GM20431 (cell line): Measurements from ENCODE around the gene SLC6A5.

ENCODE experiments used
- in situ Hi-C: fragments of 300-500 bp; cut with MseI, MboI; formaldehyde crosslinking; loops from one replicate; pipeline ENCODE4 v1.15.0; 2020; ENCODE audit warnings: low sequenced_read_pairs; ENCODE audit not compliant: unreplicated experiment

The SLC6A5 gene

DNA sequence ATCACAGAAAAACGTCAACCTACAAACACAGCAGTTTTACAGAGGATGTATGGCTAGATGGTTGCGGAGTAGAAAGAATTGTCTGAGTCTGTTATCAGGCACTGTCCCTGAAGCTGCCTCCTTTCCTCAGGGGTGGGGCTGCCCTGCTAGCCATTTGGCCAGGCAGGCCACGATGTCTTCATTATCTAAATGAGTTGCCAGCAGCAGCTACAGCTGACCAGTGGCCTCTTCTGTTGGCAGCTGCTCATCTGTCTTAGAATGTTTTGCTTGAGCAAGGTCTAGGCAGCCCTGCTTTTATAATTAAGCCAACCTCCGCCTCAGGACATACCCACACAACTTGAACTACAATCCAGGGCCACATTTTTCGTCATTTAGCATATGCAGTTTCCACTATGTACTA, 17.5 kb downstream of the SLC6A5 start:
- in situ Hi-C loops: loop anchor here (25.0 kb wide), 1 partner anchor 230 kb away; the partner anchor contains the start of gene PRMT3

DNA sequence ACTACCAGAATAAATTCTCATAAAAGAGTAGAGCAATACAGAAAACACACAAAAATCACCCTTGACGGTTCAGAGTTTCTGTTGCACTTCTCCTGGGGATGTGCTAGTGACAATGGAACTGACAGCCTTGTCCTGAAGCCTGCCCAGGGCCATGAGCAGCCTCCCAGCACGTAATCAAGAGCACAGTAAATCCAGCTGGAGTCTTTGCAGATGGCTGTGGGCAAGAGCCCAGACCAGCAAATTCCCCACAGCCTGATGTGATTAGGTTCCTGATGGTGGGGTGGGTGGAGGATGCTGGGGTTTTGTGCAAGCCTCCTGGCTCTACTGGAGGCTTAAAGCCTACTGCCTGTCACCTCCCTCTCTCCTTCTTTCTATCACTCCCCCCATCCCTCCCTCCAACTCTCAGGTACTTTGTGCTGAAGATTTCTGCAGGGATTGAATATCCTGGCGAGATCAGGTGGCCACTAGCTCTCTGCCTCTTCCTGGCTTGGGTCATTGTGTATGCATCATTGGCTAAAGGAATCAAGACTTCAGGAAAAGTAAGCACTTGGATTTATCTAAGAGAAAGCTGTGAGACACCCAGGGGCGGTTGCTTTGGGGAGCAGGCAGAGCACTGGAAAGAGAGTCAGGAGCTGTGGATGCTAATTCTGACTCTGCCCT, 18.1 kb downstream of the SLC6A5 start:
- in situ Hi-C loops: loop anchor here (25.0 kb wide), 1 partner anchor 230 kb away; the partner anchor contains the start of gene PRMT3

- in situ Hi-C loops: loop anchor here (25.0 kb wide), 1 partner anchor 231 kb away; the partner anchor contains the start of gene PRMT3
Observed at GRCh38 chr11:20618083-20618482, 18.7 kb downstream of the SLC6A5 start.

DNA sequence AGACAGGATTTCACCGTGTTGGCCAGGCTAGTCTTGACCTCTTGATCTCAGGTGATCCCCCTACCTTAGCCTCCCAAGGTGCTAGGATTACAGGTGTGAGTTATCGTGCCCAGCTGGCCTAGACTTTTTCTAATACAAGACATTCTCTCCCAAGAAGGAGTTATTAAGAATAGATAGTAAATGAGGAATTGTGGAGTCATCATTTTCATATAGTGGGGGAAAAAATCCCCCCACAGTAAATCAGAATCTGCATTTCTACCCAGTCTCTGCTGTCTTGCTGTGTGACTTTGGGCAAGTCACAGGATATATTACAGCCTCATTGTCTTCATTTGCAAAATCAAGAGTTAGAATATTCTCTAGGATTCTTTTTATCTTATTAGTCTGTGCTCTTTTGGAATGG, 21.6 kb downstream of the SLC6A5 start:
- in situ Hi-C loops: loop anchor here (25.0 kb wide), 1 partner anchor 234 kb away; the partner anchor contains the start of gene PRMT3

DNA sequence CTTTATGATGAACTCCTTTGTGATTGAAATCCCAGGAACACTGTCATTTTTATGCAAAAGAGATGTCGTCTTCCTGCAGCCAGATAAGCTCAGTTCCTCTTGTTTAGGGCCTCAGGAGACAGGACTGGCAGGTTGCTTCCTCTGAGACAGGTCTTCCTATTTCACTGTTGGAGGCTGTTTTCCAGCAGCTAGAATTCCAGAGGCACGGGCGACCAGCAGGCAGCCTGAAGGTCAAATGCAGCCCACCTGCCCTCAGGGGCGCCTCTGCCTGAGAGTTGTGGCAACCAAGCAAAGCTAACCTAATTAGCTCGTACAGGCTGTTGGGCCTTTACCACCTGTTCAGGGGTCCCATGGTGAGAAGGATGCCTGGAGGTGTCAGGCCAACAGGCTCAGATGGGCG, 22.3 kb downstream of the SLC6A5 start:
- in situ Hi-C loops: loop anchor here (25.0 kb wide), 1 partner anchor 234 kb away; the partner anchor contains the start of gene PRMT3

- in situ Hi-C loops: loop anchor here (25.0 kb wide), 1 partner anchor 236 kb away; the partner anchor contains the start of gene PRMT3
Observed at GRCh38 chr11:20623252-20623651, 23.8 kb downstream of the SLC6A5 start.

DNA sequence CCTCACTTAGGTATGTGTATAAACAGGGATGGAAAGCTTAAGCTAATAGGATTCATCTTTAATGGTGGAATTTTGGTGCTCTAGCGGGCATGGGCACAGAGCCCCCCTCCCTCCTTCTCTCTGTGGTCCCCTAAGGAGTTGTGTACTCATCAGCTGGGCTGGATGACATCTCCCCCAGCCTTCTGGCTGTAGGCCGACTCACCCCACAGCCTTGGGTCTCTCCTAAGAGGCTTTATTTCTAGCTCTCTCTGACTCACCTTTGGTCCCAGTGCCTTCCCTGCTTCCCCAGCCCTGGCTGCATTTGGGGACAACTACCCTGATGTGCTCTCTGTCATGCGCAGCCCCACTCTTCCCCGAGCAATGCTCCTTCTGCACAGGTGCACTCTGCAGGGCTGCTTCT, 26.9 kb downstream of the SLC6A5 start:
- in situ Hi-C loops: loop anchor here (25.0 kb wide), 1 partner anchor 1511 kb away; no protein-coding TSS in a partner anchor

DNA sequence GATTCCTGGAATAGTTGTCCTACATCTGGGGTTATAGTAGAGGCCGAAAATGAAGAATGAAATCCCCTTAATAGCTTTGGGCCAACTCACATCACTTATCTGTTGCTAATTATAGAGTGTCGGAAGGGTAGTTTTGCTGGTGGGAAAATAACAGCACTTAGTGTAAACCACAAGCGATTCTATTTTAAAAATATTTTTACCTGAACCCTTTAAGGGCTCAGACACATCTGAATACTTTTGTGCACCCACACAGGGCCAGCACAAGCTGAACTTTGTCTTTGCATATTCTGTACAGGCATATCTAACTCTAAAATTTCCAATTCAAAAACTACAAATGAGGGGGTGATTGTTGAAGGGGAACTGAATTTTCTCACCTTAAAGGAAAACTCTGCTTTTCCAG, 27.6 kb downstream of the SLC6A5 start:
- in situ Hi-C loops: loop anchor here (25.0 kb wide), 1 partner anchor 1510 kb away; no protein-coding TSS in a partner anchor

DNA sequence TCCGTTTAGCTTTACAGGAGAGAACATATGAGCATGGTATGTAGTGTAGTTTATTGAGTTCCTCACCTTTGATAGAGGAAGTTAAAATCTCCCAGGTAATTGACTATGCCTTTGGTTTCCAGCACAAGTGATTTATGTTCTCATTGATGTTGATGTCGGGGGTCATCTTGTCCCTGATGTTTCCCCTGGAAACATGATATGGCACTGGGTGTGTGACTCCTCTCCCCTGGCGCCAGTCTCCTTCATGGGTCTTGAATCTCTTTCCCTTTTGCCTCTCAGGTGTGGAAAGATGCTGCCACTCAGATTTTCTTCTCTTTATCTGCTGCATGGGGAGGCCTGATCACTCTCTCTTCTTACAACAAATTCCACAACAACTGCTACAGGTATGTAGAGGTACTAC, 28.3 kb downstream of the SLC6A5 start:
- in situ Hi-C loops: loop anchor here (25.0 kb wide), 1 partner anchor 1510 kb away; no protein-coding TSS in a partner anchor

- in situ Hi-C loops: loop anchor here (25.0 kb wide), 1 partner anchor 1506 kb away; no protein-coding TSS in a partner anchor
Observed at GRCh38 chr11:20631519-20632168, 32.2 kb downstream of the SLC6A5 start.

DNA sequence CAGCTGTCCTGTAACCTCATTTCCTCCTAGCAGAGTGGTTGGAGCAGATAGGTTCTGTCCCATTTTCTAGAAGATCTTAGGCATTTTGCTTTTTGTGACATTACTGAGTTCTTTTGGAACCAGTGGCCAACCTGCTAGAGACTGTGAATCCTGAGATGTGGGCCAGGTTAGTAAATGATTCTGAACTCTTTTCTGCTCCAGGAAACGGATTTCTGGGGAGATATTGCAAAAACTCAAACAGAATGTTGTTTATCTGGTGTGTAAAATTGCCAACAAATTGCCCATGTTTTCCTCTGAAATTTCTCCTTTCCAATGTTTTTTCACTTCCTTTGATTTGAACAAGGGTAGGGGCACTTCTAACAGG, 32.7 kb downstream of the SLC6A5 start:
- in situ Hi-C loops: loop anchor here (25.0 kb wide), 1 partner anchor 1505 kb away; no protein-coding TSS in a partner anchor

- in situ Hi-C loops: loop anchor here (25.0 kb wide), 1 partner anchor 1503 kb away; no protein-coding TSS in a partner anchor
Observed at GRCh38 chr11:20634044-20634443, 34.6 kb downstream of the SLC6A5 start.

DNA sequence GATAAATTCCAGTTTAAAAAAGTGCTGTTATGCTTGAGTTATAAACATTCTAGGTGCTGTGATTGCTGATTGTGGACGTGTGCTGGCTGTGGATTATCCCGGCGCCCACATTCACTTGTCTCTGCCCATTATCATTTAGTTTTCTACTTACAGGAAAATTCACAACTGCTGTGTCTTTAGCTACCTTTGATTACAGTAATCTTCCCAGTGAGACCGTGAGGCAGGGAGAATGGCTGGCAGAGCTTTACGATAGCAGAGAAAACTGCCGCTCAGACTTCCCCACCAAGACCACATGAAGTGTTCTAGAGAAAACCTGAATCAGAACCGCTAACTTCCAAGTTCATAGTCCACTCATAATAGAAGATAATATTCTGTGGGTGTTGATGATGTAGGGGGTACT, 35.4 kb downstream of the SLC6A5 start:
- in situ Hi-C loops: loop anchor here (25.0 kb wide), 1 partner anchor 1503 kb away; no protein-coding TSS in a partner anchor

GRCh38 chr11:20638074-20638473, 38.7 kb downstream of the SLC6A5 start:
- in situ Hi-C loops: loop anchor here (25.0 kb wide), 1 partner anchor 1499 kb away; no protein-coding TSS in a partner anchor

DNA sequence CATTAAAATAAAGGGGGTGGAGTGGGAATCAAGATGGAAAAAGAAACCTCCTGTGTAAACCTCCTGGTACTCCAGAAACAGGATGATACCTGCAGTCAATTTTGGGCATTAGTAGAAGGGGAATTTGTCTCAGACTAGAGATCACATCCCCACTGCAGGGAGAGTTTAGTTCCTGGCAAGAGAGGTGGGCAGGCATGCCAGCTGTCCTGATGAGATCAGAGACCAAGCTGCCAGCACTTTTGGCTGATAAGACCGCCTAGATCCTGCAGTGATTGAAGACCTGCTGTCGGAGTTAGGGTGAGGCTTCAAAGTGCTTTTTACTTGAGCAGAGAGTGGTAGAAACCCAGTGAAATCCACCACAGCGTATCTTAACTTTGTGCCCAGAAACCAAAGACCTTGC, 40.3 kb downstream of the SLC6A5 start:
- in situ Hi-C loops: loop anchor here (25.0 kb wide), 1 partner anchor 1498 kb away; no protein-coding TSS in a partner anchor

GRCh38 chr11:20640401-20640800, 41.0 kb downstream of the SLC6A5 start:
- in situ Hi-C loops: loop anchor here (25.0 kb wide), 1 partner anchor 1497 kb away; no protein-coding TSS in a partner anchor

DNA sequence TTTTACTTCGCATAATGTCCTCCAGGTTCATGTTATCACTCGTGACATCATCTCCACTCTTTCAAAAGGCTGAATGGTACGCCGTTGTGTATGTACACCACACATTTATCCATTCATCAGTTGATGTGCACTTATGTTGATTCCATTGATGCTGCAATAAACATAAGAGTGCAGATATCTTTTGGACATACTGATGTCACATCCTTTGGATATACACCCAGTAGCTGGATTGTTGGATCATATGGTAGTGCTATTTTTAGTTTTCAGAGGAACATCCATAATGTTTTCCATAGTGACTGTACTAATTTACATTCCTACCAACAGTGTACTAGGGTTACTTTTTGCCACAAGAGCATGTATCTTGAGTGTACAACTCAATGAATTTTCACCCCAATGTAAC, 45.0 kb downstream of the SLC6A5 start:
- in situ Hi-C loops: loop anchor here (25.0 kb wide), 1 partner anchor 1493 kb away; no protein-coding TSS in a partner anchor

DNA sequence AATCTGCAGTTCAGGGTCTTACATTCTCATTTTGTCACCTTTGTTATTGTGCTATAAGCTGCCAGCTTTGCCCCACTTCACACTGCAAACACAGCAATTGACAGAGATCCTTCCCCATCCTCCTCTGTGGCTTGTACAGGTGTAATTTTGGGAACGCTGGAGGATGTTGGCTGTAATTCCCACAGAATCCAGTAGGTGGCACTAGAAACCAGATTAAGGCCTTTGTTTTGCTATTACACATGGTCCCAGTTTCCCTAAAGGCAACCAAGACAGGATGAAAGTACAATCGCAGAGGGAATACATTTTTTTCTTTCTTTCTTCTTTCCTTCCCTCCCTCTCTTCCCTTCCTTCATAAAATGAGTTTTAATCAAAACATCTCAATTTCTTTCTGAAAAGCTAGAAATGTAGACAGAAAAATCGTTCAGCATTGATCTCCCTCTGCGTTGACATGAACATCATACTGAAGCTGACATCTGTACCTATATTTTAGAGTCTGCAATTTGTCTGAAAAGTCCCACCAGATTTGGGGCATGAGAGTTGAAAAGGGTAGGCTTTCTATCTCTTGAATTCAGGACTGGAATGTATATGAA, 48.7 kb downstream of the SLC6A5 start:
- in situ Hi-C loops: loop anchor here (25.0 kb wide), 1 partner anchor 1489 kb away; no protein-coding TSS in a partner anchor

DNA sequence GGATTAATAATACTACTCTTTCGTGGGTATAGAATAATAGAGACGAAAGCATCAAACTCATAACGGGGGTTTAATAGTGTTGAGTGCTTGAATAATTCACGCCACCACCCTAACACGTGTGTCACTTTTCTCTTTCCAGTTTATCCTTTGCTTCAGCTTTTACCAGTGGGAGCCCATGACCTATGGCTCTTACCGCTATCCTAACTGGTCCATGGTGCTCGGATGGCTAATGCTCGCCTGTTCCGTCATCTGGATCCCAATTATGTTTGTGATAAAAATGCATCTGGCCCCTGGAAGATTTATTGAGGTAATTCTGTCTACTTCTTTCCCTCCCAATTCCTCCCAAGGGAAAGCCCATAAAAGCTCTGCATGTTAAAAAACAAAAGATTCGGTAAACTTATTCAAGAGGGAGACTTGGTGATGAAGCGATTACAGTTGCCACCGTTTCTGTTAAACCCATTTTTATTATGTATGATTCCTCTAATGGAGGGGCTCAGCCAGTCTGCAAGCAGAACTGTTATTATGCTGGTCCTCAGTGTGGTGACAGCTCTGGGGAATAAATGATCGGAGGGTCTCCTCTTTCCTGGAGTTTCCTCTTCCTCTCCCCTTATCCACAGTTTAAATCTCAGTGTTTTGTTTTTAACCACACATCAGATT, 52.9 kb downstream of the SLC6A5 start:
- in situ Hi-C loops: no loop called here

DNA sequence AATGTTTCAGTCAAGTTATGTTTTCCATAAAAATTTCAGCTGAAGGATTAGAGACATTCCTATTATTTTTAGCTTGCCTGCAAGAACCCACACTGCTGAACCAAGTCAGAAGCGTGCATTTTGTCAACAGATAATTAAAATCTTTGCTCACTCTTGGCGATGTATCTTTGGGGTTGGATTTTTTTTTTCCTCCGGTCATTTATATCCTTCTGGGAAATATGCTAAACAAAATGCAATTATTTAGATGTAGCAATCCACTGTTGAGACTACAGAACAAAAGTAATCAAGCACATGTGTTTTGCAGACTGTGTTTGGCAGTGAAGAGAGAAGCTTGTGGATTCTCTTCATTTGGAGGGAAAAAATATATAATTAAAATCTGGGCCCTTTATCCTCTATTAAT, 54.6 kb downstream of the SLC6A5 start:
- in situ Hi-C loops: no loop called here
